Activated CD4-positive, alpha-beta memory T cell treated with anti-CD3 and anti-CD28 coated beads, Interleukin-2, amount 10 ng/mL, durations not matched to agents 7 days and 5 days (primary cell): Measurements from ENCODE around the gene AAR2. TPM values are rescaled to one million over a fixed set of nuclear protein-coding genes. Genes with fewer than 3 reads are reported as not detected.

Source experiments
- CTCF ChIA-PET: fragments of 350-600 bp; sonication (Branson Sonifier 250); formaldehyde crosslinking; loops from one replicate; lab custom pipeline; 2021; ENCODE audit warnings: antibody characterized with exemption, inconsistent platforms; lab: Charles Lee
- POLR2A ChIA-PET: fragments of 350-600 bp; sonication (Branson Sonifier 250); formaldehyde crosslinking; loops from one replicate; lab custom pipeline; 2021; ENCODE audit warnings: antibody characterized with exemption; lab: Charles Lee
- DNase-seq: peaks from one replicate; pipeline ENCODE4 v3.0.0-alpha.2; 2020
- H3K27ac Mint-ChIP-seq: one replicate; pipeline ENCODE4 v1.8.0; 2021; ENCODE audit warnings: mild to moderate bottlenecking, mixed read lengths
- H3K27me3 Mint-ChIP-seq: one replicate; pipeline ENCODE4 v1.8.0; 2021; ENCODE audit warnings: mixed read lengths
- H3K36me3 Mint-ChIP-seq: one replicate; pipeline ENCODE4 v1.8.0; 2021; ENCODE audit warnings: low read depth, mixed read lengths
- H3K4me1 Mint-ChIP-seq: one replicate; pipeline ENCODE4 v1.8.0; 2021; ENCODE audit warnings: mixed read lengths
- H3K4me3 Mint-ChIP-seq: one replicate; pipeline ENCODE4 v1.8.0; 2021; ENCODE audit warnings: mild to moderate bottlenecking, mixed read lengths
- H3K9me3 Mint-ChIP-seq: one replicate; pipeline ENCODE4 v1.8.0; 2021; ENCODE audit warnings: mixed read lengths
- total RNA-seq, 2 experiments: library from RNA; stranded (reverse); gene quantifications; one replicate each; pipeline ENCODE4 v1.2.3, GENCODE V29; 2021

AAR2 gene
- total RNA-seq, 2 experiments from 2014 or later: 17.6 to 19.4 TPM

- ChIA-PET POLR2A (no interaction called here), CTCF (interaction anchor here (1.2 to 1.3 kb wide), 2 partner anchors 20 to 233 kb away, joined by 3 read pairs; no protein-coding TSS in a partner anchor)
- Mint-ChIP-seq H3K36me3 (no peaks in the 10 kb centered on the region), H3K9me3 (no peaks in the 10 kb centered on the region), H3K27ac (no peak overlapping the region), H3K4me1 (peaks cover 4% of the 10 kb centered on the region), H3K4me3 (no peak overlapping the region), H3K27me3 (peaks cover 5% of the 10 kb centered on the region)
- no peak for DNase-seq
Observed at GRCh38 chr20:36206641-36207040, 29.6 kb upstream of the AAR2 start.

- CTCF ChIA-PET: interaction anchor here (1.3 kb wide), 1 partner anchor 232 kb away, joined by 3 read pairs; no protein-coding TSS in a partner anchor
- DNase-seq: no peak
- Mint-ChIP-seq H3K4me3 (no peak overlapping the region), H3K9me3 (no peaks in the 10 kb centered on the region), H3K27ac (no peak overlapping the region), H3K27me3 (peaks cover 5% of the 10 kb centered on the region), H3K4me1 (peaks cover 4% of the 10 kb centered on the region), H3K36me3 (no peaks in the 10 kb centered on the region)
- POLR2A ChIA-PET: no interaction called here
Observed at GRCh38 chr20:36207602-36208001, 28.7 kb upstream of the AAR2 start.

DNA sequence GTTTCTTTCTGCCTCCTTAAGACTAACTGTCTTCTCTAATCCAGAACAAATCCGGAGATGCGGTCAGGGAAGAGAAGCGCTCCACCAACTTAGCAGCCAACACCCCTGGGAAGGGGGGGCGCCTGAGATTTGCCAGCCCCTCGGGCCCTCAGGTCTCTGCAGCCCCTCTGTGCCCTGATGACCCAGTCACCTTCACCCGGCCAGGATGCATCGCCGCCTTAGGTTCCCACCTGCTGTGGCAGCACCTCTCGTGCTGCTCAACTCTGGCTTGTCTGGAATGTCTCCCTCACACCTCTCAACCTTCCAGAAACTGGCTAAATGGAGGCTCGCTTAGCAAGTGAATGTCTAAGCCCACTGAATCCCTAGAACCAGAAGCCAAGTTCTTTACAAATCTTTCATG is 28.0 kb upstream of the AAR2 start:
- H3K36me3 Mint-ChIP-seq: no peaks in the 10 kb centered on the region
- POLR2A ChIA-PET: no interaction called here
- H3K4me3 Mint-ChIP-seq: no peak overlapping the region
- peaks cover 3% of the 10 kb centered on the region for H3K27me3 Mint-ChIP-seq
- H3K27ac Mint-ChIP-seq: no peak overlapping the region
- no peak for DNase-seq
- no peaks in the 10 kb centered on the region for H3K9me3 Mint-ChIP-seq
- H3K4me1 Mint-ChIP-seq: no peaks in the 10 kb centered on the region
- CTCF ChIA-PET: no interaction called here

GRCh38 chr20:36210436-36211021 is 25.7 kb upstream of the AAR2 start:
- Mint-ChIP-seq H3K9me3 (no peaks in the 10 kb centered on the region), H3K4me1 (no peaks in the 10 kb centered on the region), H3K36me3 (no peaks in the 10 kb centered on the region), H3K27me3 (peaks cover 2% of the 10 kb centered on the region), H3K27ac (no peak overlapping the region), H3K4me3 (no peak overlapping the region)
- ChIA-PET POLR2A (interaction anchor here (1.5 kb wide), 1 partner anchor 256 kb away, joined by 3 read pairs; the partner anchor contains the start of gene SCAND1), CTCF (interaction anchor here (0.6 to 1.2 kb wide), 2 partner anchors 12 to 517 kb away, joined by 3 read pairs; no protein-coding TSS in a partner anchor)
- no peak for DNase-seq

DNA sequence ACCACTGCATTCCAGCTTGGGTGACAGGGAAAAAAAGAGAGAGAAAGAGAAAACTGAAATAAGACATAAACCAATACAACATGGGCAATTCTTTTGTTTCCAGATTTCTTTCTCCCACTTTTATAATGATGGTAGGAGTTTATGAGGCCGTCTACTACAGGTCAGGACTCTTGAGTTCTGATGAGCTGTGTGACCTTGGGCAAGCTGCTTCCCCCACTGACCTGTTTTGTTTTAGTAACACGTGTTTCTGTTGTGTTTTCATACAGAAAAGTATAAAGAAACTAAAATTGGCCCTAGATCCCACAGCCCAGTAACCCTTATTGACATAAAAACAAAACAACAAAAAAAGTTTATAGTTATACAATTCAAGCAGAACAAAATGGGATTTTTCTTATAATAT is 22.9 kb upstream of the AAR2 start:
- no peaks in the 10 kb centered on the region for H3K9me3 Mint-ChIP-seq
- H3K27me3 Mint-ChIP-seq: peaks cover 5% of the 10 kb centered on the region
- no peak overlapping the region for H3K27ac Mint-ChIP-seq
- DNase-seq: no peak
- H3K4me1 Mint-ChIP-seq: no peaks in the 10 kb centered on the region
- H3K36me3 Mint-ChIP-seq: no peaks in the 10 kb centered on the region
- POLR2A ChIA-PET: no interaction called here
- CTCF ChIA-PET: interaction anchor here (1.6 to 2.5 kb wide), 2 partner anchors 10 to 14 kb away, joined by 8 read pairs; no protein-coding TSS in a partner anchor
- H3K4me3 Mint-ChIP-seq: no peak overlapping the region

- H3K4me3 Mint-ChIP-seq: no peak overlapping the region
- peaks cover 5% of the 10 kb centered on the region for H3K27me3 Mint-ChIP-seq
- no peaks in the 10 kb centered on the region for H3K9me3 Mint-ChIP-seq
- no peaks in the 10 kb centered on the region for H3K4me1 Mint-ChIP-seq
- POLR2A ChIA-PET: no interaction called here
- CTCF ChIA-PET: no interaction called here
- no peak for DNase-seq
- H3K27ac Mint-ChIP-seq: no peak overlapping the region
- no peaks in the 10 kb centered on the region for H3K36me3 Mint-ChIP-seq
Observed at GRCh38 chr20:36214684-36215256, 21.5 kb upstream of the AAR2 start.

DNA sequence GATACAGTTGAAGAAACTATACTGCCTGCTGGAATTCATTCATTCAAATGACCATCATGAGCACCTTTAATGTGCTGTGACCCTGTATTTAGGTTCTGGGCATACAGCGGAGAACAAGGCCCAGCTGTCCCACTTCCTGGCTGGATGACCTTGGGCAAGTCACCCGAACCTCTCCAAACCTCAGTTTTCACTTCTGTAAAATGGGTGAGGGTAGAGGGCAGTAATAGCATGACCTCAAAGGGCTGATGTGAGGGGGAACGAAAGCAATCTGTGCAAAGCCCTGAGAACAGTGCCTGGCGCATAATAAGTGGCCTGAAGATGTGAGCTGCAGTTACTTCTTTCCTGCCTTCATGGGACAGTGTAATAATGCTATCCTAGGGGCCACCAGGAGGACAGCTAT is 20.5 kb upstream of the AAR2 start:
- H3K9me3 Mint-ChIP-seq: no peaks in the 10 kb centered on the region
- ChIA-PET CTCF (interaction anchor here (0.7 kb wide), 1 partner anchor 13 kb away, joined by 3 read pairs; no protein-coding TSS in a partner anchor), POLR2A (no interaction called here)
- no peaks in the 10 kb centered on the region for H3K4me1 Mint-ChIP-seq
- H3K27ac Mint-ChIP-seq: no peak overlapping the region
- H3K36me3 Mint-ChIP-seq: no peaks in the 10 kb centered on the region
- DNase-seq: no peak
- peaks cover 5% of the 10 kb centered on the region for H3K27me3 Mint-ChIP-seq
- no peak overlapping the region for H3K4me3 Mint-ChIP-seq

GRCh38 chr20:36216314-36217025 is 19.8 kb upstream of the AAR2 start:
- POLR2A ChIA-PET: no interaction called here
- H3K27ac Mint-ChIP-seq: no peak overlapping the region
- DNase-seq: no peak
- no peaks in the 10 kb centered on the region for H3K4me1 Mint-ChIP-seq
- no peaks in the 10 kb centered on the region for H3K9me3 Mint-ChIP-seq
- CTCF ChIA-PET: interaction anchor here (0.7 kb wide), 2 partner anchors 14 to 138 kb away, joined by 3 read pairs; no protein-coding TSS in a partner anchor
- no peak overlapping the region for H3K4me3 Mint-ChIP-seq
- peaks cover 6% of the 10 kb centered on the region for H3K27me3 Mint-ChIP-seq
- H3K36me3 Mint-ChIP-seq: no peaks in the 10 kb centered on the region

GRCh38 chr20:36217226-36217625 is 19.1 kb upstream of the AAR2 start:
- CTCF ChIA-PET: no interaction called here
- Mint-ChIP-seq H3K4me3 (no peak overlapping the region), H3K9me3 (no peaks in the 10 kb centered on the region), H3K4me1 (no peaks in the 10 kb centered on the region), H3K27me3 (peaks cover 6% of the 10 kb centered on the region), H3K27ac (no peak overlapping the region), H3K36me3 (no peaks in the 10 kb centered on the region)
- DNase-seq: no peak
- POLR2A ChIA-PET: no interaction called here

DNA sequence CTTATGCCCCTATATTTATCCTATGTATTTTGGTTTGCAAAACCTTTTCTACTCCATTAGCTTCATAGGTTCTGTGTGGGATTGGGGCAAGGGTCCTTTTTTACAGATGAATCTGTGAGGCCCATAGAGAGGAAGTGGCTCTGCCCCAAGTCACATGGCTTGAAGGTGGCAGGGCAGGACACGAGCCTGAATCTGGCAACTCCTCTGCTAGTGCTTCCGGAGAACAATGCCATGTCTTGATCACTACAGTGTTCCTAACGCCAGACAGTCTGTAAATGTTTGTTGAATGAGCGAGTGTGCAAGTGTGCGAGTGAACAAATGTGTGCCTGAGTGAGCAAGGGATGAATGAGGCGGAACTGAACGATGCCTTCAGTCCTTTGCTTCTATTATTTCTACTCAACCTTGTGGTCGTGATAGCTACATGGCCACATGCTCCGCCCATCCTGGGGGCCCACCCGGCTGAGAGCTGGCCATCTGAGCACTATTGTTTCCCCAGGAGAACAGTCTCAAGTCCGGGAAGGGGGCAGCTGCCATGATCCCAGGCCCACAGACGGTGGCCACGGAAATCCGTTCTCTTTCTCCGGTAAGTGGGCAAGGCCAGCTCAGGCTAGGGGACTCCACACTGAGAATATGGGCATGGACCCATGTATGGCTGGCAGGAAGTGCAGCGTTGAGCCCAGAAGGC is 17.8 kb upstream of the AAR2 start:
- peaks cover 6% of the 10 kb centered on the region for H3K27me3 Mint-ChIP-seq
- CTCF ChIA-PET: no interaction called here
- H3K36me3 Mint-ChIP-seq: no peaks in the 10 kb centered on the region
- H3K4me3 Mint-ChIP-seq: no peak overlapping the region
- no peak for DNase-seq
- no peaks in the 10 kb centered on the region for H3K9me3 Mint-ChIP-seq
- H3K27ac Mint-ChIP-seq: no peak overlapping the region
- POLR2A ChIA-PET: no interaction called here
- H3K4me1 Mint-ChIP-seq: no peaks in the 10 kb centered on the region

GRCh38 chr20:36219671-36220220 is 16.5 kb upstream of the AAR2 start:
- Mint-ChIP-seq H3K9me3 (no peaks in the 10 kb centered on the region), H3K4me1 (no peaks in the 10 kb centered on the region), H3K27ac (no peak overlapping the region), H3K36me3 (no peaks in the 10 kb centered on the region), H3K4me3 (no peak overlapping the region), H3K27me3 (peaks cover 6% of the 10 kb centered on the region)
- DNase-seq: no peak
- CTCF ChIA-PET: no interaction called here
- POLR2A ChIA-PET: no interaction called here

- H3K27ac Mint-ChIP-seq: no peak overlapping the region
- no peak for DNase-seq
- POLR2A ChIA-PET: no interaction called here
- no peaks in the 10 kb centered on the region for H3K36me3 Mint-ChIP-seq
- H3K4me1 Mint-ChIP-seq: peaks cover 9% of the 10 kb centered on the region
- H3K9me3 Mint-ChIP-seq: no peaks in the 10 kb centered on the region
- H3K4me3 Mint-ChIP-seq: no peak overlapping the region
- CTCF ChIA-PET: no interaction called here
- peaks cover 16% of the 10 kb centered on the region for H3K27me3 Mint-ChIP-seq
Observed at GRCh38 chr20:36225666-36226065, 10.6 kb upstream of the AAR2 start.

GRCh38 chr20:36228770-36229169 is 7.5 kb upstream of the AAR2 start:
- Mint-ChIP-seq H3K36me3 (no peaks in the 10 kb centered on the region), H3K27ac (no peak overlapping the region), H3K9me3 (no peaks in the 10 kb centered on the region), H3K27me3 (peaks cover 14% of the 10 kb centered on the region), H3K4me1 (peaks cover 11% of the 10 kb centered on the region), H3K4me3 (no peak overlapping the region)
- POLR2A ChIA-PET: no interaction called here
- CTCF ChIA-PET: no interaction called here
- no peak for DNase-seq
